C4-2B (cell line): ENCODE measurements around the gene PRKCI.

Experiments used
- H3K27ac ChIP-seq: fragments of 450-650 bp; 2 replicates; pipeline ENCODE4 v1.5.1; 2017
- ZFX ChIP-seq: fragments of 450-650 bp; IDR thresholded peaks from 2 replicates; pipeline ENCODE4 v1.6.1; 2017
- TF ChIP-seq, protein P1 (sequence below): fragments of 450-650 bp; conservative IDR thresholded peaks from 2 replicates; pipeline ENCODE4 v1.5.1; 2017; ENCODE audit warnings: mild to moderate bottlenecking

Gene PRKCI

DNA sequence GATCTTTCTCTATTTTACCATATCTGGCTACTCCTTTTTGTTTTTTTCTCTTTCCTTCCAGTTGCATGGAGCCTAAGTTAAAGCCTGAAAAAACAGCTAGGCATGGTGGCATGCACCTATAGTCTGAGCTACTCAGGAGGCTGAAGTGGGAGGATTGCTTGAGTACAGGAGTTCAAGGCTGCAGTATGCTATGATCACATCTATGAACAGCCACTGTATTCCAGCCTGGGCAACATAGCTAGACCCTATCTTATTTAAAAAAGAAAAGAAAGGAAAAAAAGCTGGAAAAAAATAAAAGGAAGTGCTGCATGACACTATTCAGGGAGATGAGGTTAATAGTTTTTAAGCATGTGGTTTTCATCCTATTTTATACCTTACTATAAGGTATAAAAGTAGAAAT is 131.3 kb downstream of the PRKCI start:
- TF ChIP-seq ZFX = no peak
- TF ChIP-seq, protein P1, sequence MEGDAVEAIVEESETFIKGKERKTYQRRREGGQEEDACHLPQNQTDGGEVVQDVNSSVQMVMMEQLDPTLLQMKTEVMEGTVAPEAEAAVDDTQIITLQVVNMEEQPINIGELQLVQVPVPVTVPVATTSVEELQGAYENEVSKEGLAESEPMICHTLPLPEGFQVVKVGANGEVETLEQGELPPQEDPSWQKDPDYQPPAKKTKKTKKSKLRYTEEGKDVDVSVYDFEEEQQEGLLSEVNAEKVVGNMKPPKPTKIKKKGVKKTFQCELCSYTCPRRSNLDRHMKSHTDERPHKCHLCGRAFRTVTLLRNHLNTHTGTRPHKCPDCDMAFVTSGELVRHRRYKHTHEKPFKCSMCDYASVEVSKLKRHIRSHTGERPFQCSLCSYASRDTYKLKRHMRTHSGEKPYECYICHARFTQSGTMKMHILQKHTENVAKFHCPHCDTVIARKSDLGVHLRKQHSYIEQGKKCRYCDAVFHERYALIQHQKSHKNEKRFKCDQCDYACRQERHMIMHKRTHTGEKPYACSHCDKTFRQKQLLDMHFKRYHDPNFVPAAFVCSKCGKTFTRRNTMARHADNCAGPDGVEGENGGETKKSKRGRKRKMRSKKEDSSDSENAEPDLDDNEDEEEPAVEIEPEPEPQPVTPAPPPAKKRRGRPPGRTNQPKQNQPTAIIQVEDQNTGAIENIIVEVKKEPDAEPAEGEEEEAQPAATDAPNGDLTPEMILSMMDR = no peak
- no peak overlapping the region for H3K27ac ChIP-seq

DNA sequence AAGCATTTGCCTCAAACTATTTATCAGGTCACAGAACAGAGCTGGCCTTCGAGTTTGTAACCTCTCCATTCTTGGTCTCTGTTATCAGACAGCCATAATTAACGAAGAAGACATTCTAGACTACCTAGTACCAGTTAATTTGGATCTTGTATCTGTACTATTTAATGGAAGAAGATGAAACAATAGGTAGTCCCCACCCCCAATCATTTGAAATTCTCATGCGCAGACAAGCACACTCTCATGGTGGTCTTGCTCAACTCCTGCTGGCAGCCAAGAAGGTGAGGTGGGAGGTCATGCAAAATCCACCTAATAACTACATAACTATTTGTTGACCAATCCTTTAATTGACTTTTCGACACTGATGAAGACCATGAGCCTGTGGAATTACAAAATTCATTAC is 132.5 kb downstream of the PRKCI start:
- TF ChIP-seq, protein P1 = no peak
- TF ChIP-seq ZFX = no peak
- no peak overlapping the region for H3K27ac ChIP-seq
